K562 (cell line): ENCODE results near the gene EIF4G1. TPM values are rescaled to one million over a fixed set of nuclear protein-coding genes. Genes with fewer than 3 reads are reported as not detected.

Experiments
- ARNT ChIP-seq, 2 experiments: fragments of 450-650 bp; IDR thresholded peaks; 2 replicates each; pipeline ENCODE4 v1.6.1; 2016; ENCODE audit warnings: mild to moderate bottlenecking in 1 of 2
- CREB1 ChIP-seq, 2 experiments: sonication (generic) in 1 of 2; formaldehyde crosslinking in 1 of 2; IDR thresholded peaks; 2 replicates each; pipeline versions ENCODE4 v1.6.1 to v1.8.0; 2012 to 2022; ENCODE audit warnings: inconsistent platforms in 1 of 2, mild to moderate bottlenecking in 1 of 2, missing genetic modification reagents in 1 of 2, moderate library complexity in 1 of 2
- CREM ChIP-seq: IDR thresholded peaks from 2 replicates; pipeline ENCODE4 v1.6.1; 2014; ENCODE audit warnings: antibody characterized with exemption, low read depth
- CTBP1 ChIP-seq: fragments of 450-650 bp; IDR thresholded peaks from 2 replicates; pipeline ENCODE4 v1.6.1; 2016; ENCODE audit warnings: borderline replicate concordance
- DACH1 ChIP-seq: fragments of 450-650 bp; IDR thresholded peaks from 2 replicates; pipeline ENCODE4 v1.6.1; 2018; ENCODE audit not compliant: partially characterized antibody
- E2F5 ChIP-seq: sonication (generic); formaldehyde crosslinking; IDR thresholded peaks from 2 replicates; pipeline ENCODE4 v1.8.0; 2022; ENCODE audit warnings: mild to moderate bottlenecking, missing genetic modification reagents
- EGR1 ChIP-seq: fragments of 450-650 bp; conservative IDR thresholded peaks from 2 replicates; pipeline ENCODE4 v1.6.1; 2017; ENCODE audit warnings: mild to moderate bottlenecking
- EP400 ChIP-seq: fragments of 450-650 bp; IDR thresholded peaks from 2 replicates; pipeline ENCODE4 v1.6.1; 2017; ENCODE audit warnings: antibody characterized with exemption, mild to moderate bottlenecking, moderate library complexity
- ERF ChIP-seq: fragments of 450-650 bp; formaldehyde crosslinking; IDR thresholded peaks from 2 replicates; pipeline ENCODE4 v1.4.0; 2020; ENCODE audit warnings: mild to moderate bottlenecking, mixed read lengths
- FOSL1 ChIP-seq: fragments of 200-800 bp; sonication (Bioruptor generic); conservative IDR thresholded peaks from 2 replicates; pipeline ENCODE4 v1.6.1; 2016; ENCODE audit warnings: missing genetic modification characterization, missing compliant biosample characterization
- GTF2A2 ChIP-seq: IDR thresholded peaks from 2 replicates; pipeline ENCODE4 v1.6.1; 2016; ENCODE audit warnings: mild to moderate bottlenecking, missing genetic modification characterization, missing compliant biosample characterization
- HCFC1 ChIP-seq: IDR thresholded peaks from 2 replicates; pipeline ENCODE4 v1.6.1; 2012; ENCODE audit warnings: low read depth, low read length, improper control_type of control experiment
- KLF1 ChIP-seq: fragments of 450-650 bp; IDR thresholded peaks from 2 replicates; pipeline ENCODE4 v1.6.1; 2016; ENCODE audit warnings: missing genetic modification characterization, missing compliant biosample characterization
- L3MBTL2 ChIP-seq: fragments of 450-650 bp; IDR thresholded peaks from 2 replicates; pipeline ENCODE4 v1.6.1; 2016; ENCODE audit warnings: mild to moderate bottlenecking, moderate library complexity
- MAFK ChIP-seq: IDR thresholded peaks from 2 replicates; pipeline ENCODE4 v1.6.1; 2011; ENCODE audit warnings: low read length, improper control_type of control experiment
- MYC ChIP-seq, 2 experiments: fragments of 250-450 bp in 1 of 2; sonication (Bioruptor Pico) in 1 of 2; IDR thresholded peaks; 2 replicates each; pipeline versions ENCODE4 v1.5.1 to v1.6.1; 2012 to 2021; ENCODE audit warnings: low read depth in 2 of 2, borderline replicate concordance in 1 of 2, improper control_type of control experiment in 1 of 2, low read length in 1 of 2, mild to moderate bottlenecking in 1 of 2, moderate library complexity in 1 of 2
- NONO ChIP-seq, 2 experiments: fragments of 200-400 bp in 1 of 2; fragments of 450-650 bp in 1 of 2; formaldehyde crosslinking in 1 of 2; IDR thresholded peaks; 2 replicates each; pipeline ENCODE4 v1.6.1; 2017; ENCODE audit warnings: low read depth in 2 of 2, mild to moderate bottlenecking in 2 of 2, moderate library complexity in 2 of 2, low read length in 1 of 2
- POLR2A ChIP-seq: fragments of 450-650 bp; conservative IDR thresholded peaks from 2 replicates; pipeline ENCODE4 v1.6.1; 2016
- POLR2B ChIP-seq: fragments of 450-650 bp; IDR thresholded peaks from 2 replicates; pipeline ENCODE4 v1.6.1; 2018; ENCODE audit warnings: low read depth; ENCODE audit not compliant: partially characterized antibody
- POLR2G ChIP-seq: fragments of 200-400 bp; formaldehyde crosslinking; IDR thresholded peaks from 2 replicates; pipeline ENCODE4 v1.6.1; 2017; ENCODE audit warnings: low read depth, mild to moderate bottlenecking, antibody characterized with exemption, low read length, moderate library complexity
- RBFOX2 ChIP-seq: fragments of 200-400 bp; formaldehyde crosslinking; IDR thresholded peaks from 2 replicates; pipeline ENCODE4 v1.6.1; 2017; ENCODE audit warnings: low read depth, mild to moderate bottlenecking, low read length, moderate library complexity
- ZFX ChIP-seq: sonication (generic); formaldehyde crosslinking; IDR thresholded peaks from 2 replicates; pipeline ENCODE4 v1.8.0; 2022; ENCODE audit warnings: mild to moderate bottlenecking, missing genetic modification reagents, moderate library complexity
- ZNF263 ChIP-seq: sonication (generic); formaldehyde crosslinking; IDR thresholded peaks from 2 replicates; pipeline ENCODE4 v1.8.0; 2022; ENCODE audit warnings: mild to moderate bottlenecking, missing genetic modification reagents, borderline replicate concordance
- ZNF449 ChIP-seq: fragments of 250-450 bp; sonication (Bioruptor Pico); IDR thresholded peaks from 2 replicates; pipeline ENCODE4 v1.8.0; 2022; ENCODE audit warnings: moderate library complexity, mild to moderate bottlenecking, inconsistent platforms
- ZNF76 ChIP-seq: fragments of 250-450 bp; sonication (Bioruptor Pico); IDR thresholded peaks from 2 replicates; pipeline ENCODE4 v1.4.0; 2020; ENCODE audit warnings: mild to moderate bottlenecking, moderate library complexity, borderline replicate concordance
- ZNF77 ChIP-seq: fragments of 250-450 bp; sonication (Bioruptor Pico); IDR thresholded peaks from 2 replicates; pipeline ENCODE4 v1.5.0; 2020
- polyA plus RNA-seq, 8 experiments: library from polyadenylated mRNA; depleted of rRNA in 4 of 8; stranded (reverse) in 5 of 8; unstranded in 3 of 8; fragments of >200 nt; fragmentation: Nextera tagmentation in 2 of 8; fragmentation: Illumina TruSeq in 1 of 8; extraction: Ambion mirVana in 2 of 8; extraction: Trizol in 1 of 8; gene quantifications; 2 replicates each; pipeline versions ENCODE4 v1.2.1 to v1.2.3, GENCODE V29; 2011 to 2014; ENCODE audit warnings: inconsistent platforms in 1 of 8, missing spikeins in 1 of 8
- total RNA-seq, 7 experiments: library from RNA; depleted of rRNA in 6 of 7; stranded (reverse); fragments of >200 nt in 6 of 7; fragmentation: Illumina TruSeq in 2 of 7; extraction: Trizol in 2 of 7; gene quantifications; 2 replicates each; pipeline versions ENCODE4 v1.2.1 to v1.2.3, GENCODE V29; 2011 to 2021; ENCODE audit warnings: low replicate concordance in 1 of 7

Gene EIF4G1
- total and polyA plus RNA-seq, 9 of the 15 experiments (the other 6 are each of a cell fraction or from before 2014, with no cell fraction given) = 4.6 to 505 (median 155) TPM

GRCh38 chr3:184298759-184299487 is 15.5 kb upstream of the EIF4G1 start, which contains the start of gene PSMD2 (continued):
- TF ChIP-seq L3MBTL2 (peak; percentile 44; the same call in 1 of the 2 replicates), CTBP1 (peak; percentile 12; the same call in 1 of the 2 replicates), EP400 (peak; percentile 29; the same call in 1 of the 2 replicates), RBFOX2 (peak; percentile 82), KLF1 (tag) (no peak), EGR1 (peak; percentile 59), MAFK (no peak), FOSL1 (tag) (0 out of 2 replicates have a peak, but pooled peaks have one; percentile 56), ARNT (IDR thresholded peaks at IDR 0.05) (0 out of 4 replicates have a peak, but pooled peaks of 1 of the 2 experiments have one; percentile 58), MYC (IDR thresholded peaks at IDR 0.05; ENCODE audit: low read depth, low read length) (peak; percentile 60; the same call in 1 of the 2 replicates), MYC (CRISPR knock-in tag; IDR thresholded peaks at IDR 0.05; ENCODE audit: borderline replicate concordance, low read depth) (no peak), ERF (CRISPR knock-in tag) (peak; percentile 62; the same call in 1 of the 2 replicates), CREB1 (IDR thresholded peaks at IDR 0.05) (peak; percentile 15; the same call in 1 of the 2 replicates), CREB1 (CRISPR knock-in tag; IDR thresholded peaks at IDR 0.05) (peak; percentile 60), ZNF263 (CRISPR knock-in tag) (0 out of 2 replicates have a peak, but pooled peaks have one; percentile 33), CREM (peak; percentile 21; the same call in 1 of the 2 replicates), ZNF449 (CRISPR knock-in tag) (no peak), NONO (IDR thresholded peaks at IDR 0.05; ENCODE audit: low read depth in 2 of 2, low read length in 1 of 2) (0 out of 4 replicates have a peak, but pooled peaks of 1 of the 2 experiments have one; percentile 25), POLR2A (peak; percentile 91), HCFC1 (peak; percentile 89), POLR2B (peak; percentile 68), ZNF76 (CRISPR knock-in tag) (0 out of 2 replicates have a peak, but pooled peaks have one; percentile 47), E2F5 (CRISPR knock-in tag) (0 out of 2 replicates have a peak, but pooled peaks have one; percentile 58), GTF2A2 (tag) (no peak), POLR2G (peak; percentile 88), ZFX (CRISPR knock-in tag) (peak; percentile 93), ZNF77 (CRISPR knock-in tag) (no peak), DACH1 (no peak)
